GM10248 (cell line): Measurements from ENCODE around the gene ZCCHC7.

Experiments used
- CTCF ChIA-PET: fragments of 300-600 bp; sonication (Branson Sonifier 250); formaldehyde crosslinking; extraction: SDS; loops from one replicate; lab custom pipeline; 2021; ENCODE audit warnings: antibody characterized with exemption; lab: Yijun Ruan, JAX
- POLR2A ChIA-PET: fragments of 350-650 bp; sonication (Branson Sonifier 250); formaldehyde crosslinking; extraction: SDS; loops from one replicate; lab custom pipeline; 2020; ENCODE audit warnings: antibody characterized with exemption; lab: Yijun Ruan, JAX
- DNase-seq: peaks from one replicate; pipeline ENCODE4 v3.0.0; 2012; ENCODE audit errors: extremely low spot score
- CTCF ChIP-seq: IDR thresholded peaks from 2 replicates; pipeline ENCODE4 v1.5.1; 2012; ENCODE audit warnings: mild to moderate bottlenecking, low read depth; ENCODE audit errors: extremely low read depth, missing control alignments, control extremely low read depth

Gene ZCCHC7

GRCh38 chr9:37121881-37122280 is 1.5 kb downstream of the ZCCHC7 start:
- TF ChIP-seq CTCF, result no peak
- DNase-seq, result no peak
- CTCF ChIA-PET, result interaction anchor here (0.9 to 2.5 kb wide), 6 partner anchors 10 to 200 kb away, joined by 3 to 10 read pairs (median 4); no protein-coding TSS in a partner anchor
- POLR2A ChIA-PET, result interaction anchor here (2.2 kb wide), 1 partner anchor 85 kb away, joined by 9 read pairs; no protein-coding TSS in a partner anchor

- no peak for DNase-seq
- no peak for TF ChIP-seq CTCF
- ChIA-PET POLR2A (interaction anchor here (0.6 kb wide), 1 partner anchor 99 kb away, joined by 3 read pairs; no protein-coding TSS in a partner anchor), CTCF (interaction anchor here (0.9 to 3.3 kb wide), 4 partner anchors 13 to 176 kb away, joined by 3 to 10 read pairs (median 4); no protein-coding TSS in a partner anchor)
Observed at GRCh38 chr9:37126214-37126788, 5.9 kb downstream of the ZCCHC7 start.

- ChIA-PET POLR2A (no interaction called here), CTCF (interaction anchor here (1.8 kb wide), 1 partner anchor 45 kb away, joined by 4 read pairs; no protein-coding TSS in a partner anchor)
- no peak for TF ChIP-seq CTCF
- no peak for DNase-seq
Observed at GRCh38 chr9:37127018-37127417, 6.6 kb downstream of the ZCCHC7 start.

GRCh38 chr9:37128051-37128450 is 7.7 kb downstream of the ZCCHC7 start:
- POLR2A ChIA-PET, result no interaction called here
- DNase-seq, result no peak
- CTCF ChIA-PET, result interaction anchor here (0.7 to 1.4 kb wide), 4 partner anchors 8 to 172 kb away, joined by 3 to 5 read pairs (median 4); partner anchors contain the start of gene ZCCHC7
- TF ChIP-seq CTCF, result no peak

- ChIA-PET POLR2A (interaction anchor here (0.8 kb wide), 1 partner anchor 13 kb away, joined by 3 read pairs; no protein-coding TSS in a partner anchor), CTCF (interaction anchor here (0.7 kb wide), 1 partner anchor 9 kb away, joined by 4 read pairs; no protein-coding TSS in a partner anchor)
- DNase-seq, result no peak
- TF ChIP-seq CTCF, result no peak
Observed at GRCh38 chr9:37134166-37134565, 13.8 kb downstream of the ZCCHC7 start.

- CTCF ChIA-PET, result no interaction called here
- no peak for DNase-seq
- POLR2A ChIA-PET, result no interaction called here
- TF ChIP-seq CTCF, result no peak
Observed at GRCh38 chr9:37141015-37141414, 20.6 kb downstream of the ZCCHC7 start.
